H1 (cell line): ENCODE results near the gene MVP. TPM values are rescaled to one million over a fixed set of nuclear protein-coding genes. Genes with fewer than 3 reads are reported as not detected.

ENCODE experiments used
- CTCF ChIA-PET: fragments of 300-600 bp; sonication (Branson Sonifier 250); formaldehyde crosslinking; loops from one replicate; lab custom pipeline; 2021; ENCODE audit not compliant: partially characterized antibody; lab: Charles Lee
- POLR2A ChIA-PET: fragments of 300-600 bp; sonication (Branson Sonifier 250); formaldehyde crosslinking; loops from one replicate; lab custom pipeline; 2021; ENCODE audit warnings: inconsistent platforms; ENCODE audit not compliant: partially characterized antibody; lab: Charles Lee
- DNase-seq, 2 experiments: peaks; one replicate each; pipeline versions ENCODE4 v3.0.0 to v3.0.0-alpha.2; 2010 to 2022; ENCODE audit warnings: low spot score in 2 of 2, low read depth in 1 of 2, mixed read lengths in 1 of 2
- FAIRE-seq: peaks from 2 replicates; lab custom pipeline; 2011; peaks lifted over from hg19 to GRCh38; lab: Jason Lieb, UNC
- H2AFZ ChIP-seq: 2 replicates; pipeline ENCODE4 v1.8.1; 2012; ENCODE audit warnings: low read length, inconsistent platforms
- H2AK5ac ChIP-seq: 2 replicates; pipeline ENCODE4 v1.6.1; 2013; ENCODE audit warnings: low read depth, low read length
- H2BK120ac ChIP-seq: replicated peaks from 2 replicates; pipeline ENCODE3; 2013; ENCODE audit warnings: low read depth, low read length, inconsistent platforms
- H2BK12ac ChIP-seq: 2 replicates; pipeline ENCODE4 v1.6.1; 2013; ENCODE audit warnings: low read depth, low read length
- H2BK15ac ChIP-seq: 2 replicates; pipeline ENCODE4 v1.6.1; 2013; ENCODE audit warnings: low read length
- H2BK20ac ChIP-seq: 2 replicates; pipeline ENCODE4 v1.6.1; 2013; ENCODE audit warnings: low read length
- H2BK5ac ChIP-seq: 2 replicates; pipeline ENCODE4 v1.6.1; 2013; ENCODE audit warnings: low read depth, low read length
- H3K14ac ChIP-seq: 2 replicates; pipeline ENCODE4 v1.6.1; 2013; ENCODE audit warnings: inconsistent platforms; ENCODE audit not compliant: insufficient read length
- H3K18ac ChIP-seq: 2 replicates; pipeline ENCODE4 v1.6.1; 2013; ENCODE audit warnings: low read length; ENCODE audit errors: extremely low read depth
- H3K23ac ChIP-seq: 2 replicates; pipeline ENCODE4 v1.6.1; 2013; ENCODE audit warnings: inconsistent platforms; ENCODE audit not compliant: insufficient read length
- H3K23me2 ChIP-seq: 2 replicates; pipeline ENCODE4 v1.6.1; 2013; ENCODE audit warnings: low read depth, low read length
- H3K27ac ChIP-seq: 2 replicates; pipeline ENCODE4 v1.6.1; 2011; ENCODE audit warnings: low read depth, low read length, inconsistent platforms
- H3K27me3 ChIP-seq, 4 experiments: replicated peaks in 1 of 4; 1 replicate in 1 of 4; 2 replicates in 3 of 4; pipeline versions ENCODE4 v1.6.1 to v1.8.1; 2011 to 2013; ENCODE audit warnings: low read length in 3 of 4, mild to moderate bottlenecking in 3 of 4, inconsistent platforms in 2 of 4, mixed read lengths in 2 of 4, moderate library complexity in 1 of 4; ENCODE audit not compliant: control insufficient read depth in 3 of 4, insufficient read depth in 3 of 4; ENCODE audit errors: extremely low read depth in 1 of 4
- H3K36me3 ChIP-seq, 4 experiments: 2 replicates each; pipeline versions ENCODE4 v1.6.1 to v1.8.1; 2011 to 2013; ENCODE audit warnings: mild to moderate bottlenecking in 4 of 4, low read length in 3 of 4, moderate library complexity in 2 of 4, control low read depth in 1 of 4, inconsistent platforms in 1 of 4; ENCODE audit not compliant: insufficient read depth in 4 of 4, control insufficient read depth in 2 of 4
- H3K4ac ChIP-seq: replicated peaks from 2 replicates; pipeline ENCODE3; 2013; ENCODE audit warnings: low read length, low read depth, mixed read lengths, inconsistent platforms; ENCODE audit not compliant: insufficient read length
- H3K4me1 ChIP-seq, 4 experiments: replicated peaks in 1 of 4; 1 replicate in 1 of 4; 2 replicates in 3 of 4; pipeline versions ENCODE4 v1.6.1 to v1.8.1; 2011 to 2013; ENCODE audit warnings: low read length in 3 of 4, inconsistent platforms in 2 of 4, mixed read lengths in 1 of 4; ENCODE audit not compliant: insufficient read depth in 4 of 4, control insufficient read depth in 3 of 4
- H3K4me2 ChIP-seq, 2 experiments: 2 replicates each; pipeline versions ENCODE4 v1.6.1 to v1.8.1; 2011 to 2013; ENCODE audit warnings: low read depth in 2 of 2, low read length in 2 of 2, control low read depth in 1 of 2, inconsistent platforms in 1 of 2, mild to moderate bottlenecking in 1 of 2; ENCODE audit not compliant: insufficient read depth in 1 of 2
- H3K4me3 ChIP-seq, 4 experiments: fragments of 200-600, 300-600 bp in 1 of 4; sonication (generic), shearing (Covaris generic), sonication (Bioruptor Twin) in 1 of 4; 2 replicates each; pipeline versions ENCODE4 v1.5.1 to v1.8.1; 2011 to 2016; ENCODE audit warnings: low read length in 4 of 4, low read depth in 3 of 4, control low read depth in 2 of 4, inconsistent platforms in 2 of 4, mild to moderate bottlenecking in 2 of 4, mixed read lengths in 1 of 4, moderate library complexity in 1 of 4; ENCODE audit not compliant: insufficient read depth in 2 of 4; ENCODE audit errors: extremely low read depth in 1 of 4
- H3K56ac ChIP-seq: replicated peaks from 2 replicates; pipeline ENCODE3; 2013; ENCODE audit warnings: low read depth, mild to moderate bottlenecking, mixed read lengths, low read length, inconsistent platforms; ENCODE audit not compliant: insufficient read length
- H3K79me1 ChIP-seq: 2 replicates; pipeline ENCODE4 v1.6.1; 2013; ENCODE audit warnings: low read depth, low read length, control low read depth
- H3K79me2 ChIP-seq, 2 experiments: 2 replicates each; pipeline versions ENCODE4 v1.6.1 to v1.8.1; 2012 to 2013; ENCODE audit warnings: low read length in 2 of 2, mild to moderate bottlenecking in 2 of 2, inconsistent platforms in 1 of 2; ENCODE audit not compliant: insufficient read depth in 2 of 2, control insufficient read depth in 1 of 2
- H3K9ac ChIP-seq, 4 experiments: replicated peaks in 1 of 4; 1 replicate in 1 of 4; 2 replicates in 3 of 4; pipeline versions ENCODE4 v1.6.1 to v1.8.1; 2011 to 2013; ENCODE audit warnings: low read depth in 3 of 4, low read length in 3 of 4, control low read depth in 2 of 4, mild to moderate bottlenecking in 2 of 4, moderate library complexity in 2 of 4, inconsistent platforms in 1 of 4; ENCODE audit errors: extremely low read depth in 1 of 4
- H3K9me3 ChIP-seq, 2 experiments: 2 replicates each; pipeline versions ENCODE4 v1.6.1 to v1.8.1; 2012 to 2013; ENCODE audit warnings: mild to moderate bottlenecking in 2 of 2, moderate library complexity in 2 of 2, control low read depth in 1 of 2, inconsistent platforms in 1 of 2, low read depth in 1 of 2, low read length in 1 of 2, mixed read lengths in 1 of 2; ENCODE audit not compliant: insufficient read depth in 2 of 2
- H4K20me1 ChIP-seq, 2 experiments: replicated peaks in 1 of 2; 2 replicates each; pipeline versions ENCODE3 to v1.8.1; 2011 to 2013; ENCODE audit warnings: inconsistent platforms in 2 of 2, low read length in 2 of 2, mild to moderate bottlenecking in 1 of 2; ENCODE audit not compliant: insufficient read depth in 2 of 2, control insufficient read depth in 1 of 2
- H4K5ac ChIP-seq: 2 replicates; pipeline ENCODE4 v1.6.1; 2013; ENCODE audit warnings: low read length, low read depth, mixed read lengths, inconsistent platforms; ENCODE audit not compliant: insufficient read length
- H4K8ac ChIP-seq: 2 replicates; pipeline ENCODE4 v1.8.0; 2013; ENCODE audit warnings: mild to moderate bottlenecking, moderate library complexity, low read length, inconsistent platforms; ENCODE audit not compliant: insufficient read depth; ENCODE audit errors: extremely low read depth
- H4K91ac ChIP-seq: replicated peaks from 2 replicates; pipeline ENCODE3; 2013; ENCODE audit warnings: low read length, mixed read lengths, inconsistent platforms; ENCODE audit not compliant: insufficient read length
- CHD2 ChIP-seq: IDR thresholded peaks from 2 replicates; pipeline ENCODE4 v1.6.1; 2012; ENCODE audit warnings: low read length, improper control_type of control experiment
- FOSL1 ChIP-seq: IDR thresholded peaks from 2 replicates; pipeline ENCODE4 v1.6.1; 2011; ENCODE audit warnings: mild to moderate bottlenecking, low read depth, low read length, moderate library complexity; ENCODE audit not compliant: insufficient read depth
- GABPA ChIP-seq: IDR thresholded peaks from 2 replicates; pipeline ENCODE4 v1.6.1; 2011; ENCODE audit warnings: mild to moderate bottlenecking, low read length, moderate library complexity, borderline replicate concordance; ENCODE audit not compliant: insufficient read depth
- POLR2AphosphoS5 ChIP-seq: IDR thresholded peaks from 2 replicates; pipeline ENCODE4 v1.6.1; 2011; ENCODE audit warnings: low read depth, low read length
- RXRA ChIP-seq: IDR thresholded peaks from 2 replicates; pipeline ENCODE4 v1.6.1; 2011; ENCODE audit warnings: low read depth, mild to moderate bottlenecking, low read length, moderate library complexity; ENCODE audit not compliant: insufficient read depth
- SUZ12 ChIP-seq: fragments of 200-600 bp; sonication (generic); IDR thresholded peaks from 2 replicates; pipeline ENCODE4 v1.6.1; 2012; ENCODE audit warnings: mild to moderate bottlenecking, inconsistent platforms, low read length, moderate library complexity, mixed read lengths
- TAF1 ChIP-seq: IDR thresholded peaks from 2 replicates; pipeline ENCODE4 v1.6.1; 2011; ENCODE audit warnings: mild to moderate bottlenecking, low read depth, low read length
- WGBS, 2 experiments: shearing (Covaris generic) in 1 of 2; methylation state at CpG; one replicate each; pipeline versions ENCODE4 v1.1.6 to v1.1.7; 2013 to 2015; ENCODE audit warnings: low lambda C conversion rate in 2 of 2, mixed read lengths in 2 of 2, inconsistent platforms in 1 of 2, low coverage in 1 of 2, missing lambda C conversion rate in 1 of 2; ENCODE audit not compliant: insufficient replicate concordance in 2 of 2, insufficient coverage in 1 of 2, insufficient read length in 1 of 2; ENCODE audit errors: extremely low coverage in 1 of 2, missing lambda C conversion rate in 1 of 2; 5-methylcytosine and 5-hydroxymethylcytosine counted together
- polyA plus RNA-seq, 7 experiments: library from polyadenylated mRNA; depleted of rRNA in 3 of 7; stranded (reverse) in 5 of 7; unstranded in 2 of 7; fragments of >200 nt in 5 of 7; fragments of 200-250 nt in 2 of 7; gene quantifications; 1 replicate in 5 of 7; 2 replicates in 1 of 7; 4 replicates in 1 of 7; pipeline versions ENCODE4 v1.2.1 to v1.2.3, GENCODE V29; 2011 to 2013; ENCODE audit warnings: missing spikeins in 2 of 7, mixed read lengths in 2 of 7
- total RNA-seq: library from RNA; stranded (reverse); fragmentation: NEBNext Ultra II Directional; extraction: Animal tissue kit (Norgen Biotek cat#: 25700); gene quantifications from 2 replicates; pipeline ENCODE4 v1.2.1, GENCODE V29; 2021
- TF ChIP-seq, protein P1 (sequence below), 3 experiments: IDR thresholded peaks; 1 replicate in 2 of 3; 2 replicates in 1 of 3; pipeline versions ENCODE4 v1.5.1 to v1.6.1; 2011; ENCODE audit warnings: low read length in 3 of 3, mild to moderate bottlenecking in 3 of 3, inconsistent platforms in 2 of 3, low read depth in 1 of 3, moderate library complexity in 1 of 3; ENCODE audit not compliant: insufficient read depth in 1 of 3; ENCODE audit errors: control extremely low read depth in 1 of 3

The MVP gene
- total and polyA plus RNA-seq, 2 of the 8 experiments (the other 6 are each of a cell fraction or from before 2014, with no cell fraction given), result 1.9 TPM

DNA sequence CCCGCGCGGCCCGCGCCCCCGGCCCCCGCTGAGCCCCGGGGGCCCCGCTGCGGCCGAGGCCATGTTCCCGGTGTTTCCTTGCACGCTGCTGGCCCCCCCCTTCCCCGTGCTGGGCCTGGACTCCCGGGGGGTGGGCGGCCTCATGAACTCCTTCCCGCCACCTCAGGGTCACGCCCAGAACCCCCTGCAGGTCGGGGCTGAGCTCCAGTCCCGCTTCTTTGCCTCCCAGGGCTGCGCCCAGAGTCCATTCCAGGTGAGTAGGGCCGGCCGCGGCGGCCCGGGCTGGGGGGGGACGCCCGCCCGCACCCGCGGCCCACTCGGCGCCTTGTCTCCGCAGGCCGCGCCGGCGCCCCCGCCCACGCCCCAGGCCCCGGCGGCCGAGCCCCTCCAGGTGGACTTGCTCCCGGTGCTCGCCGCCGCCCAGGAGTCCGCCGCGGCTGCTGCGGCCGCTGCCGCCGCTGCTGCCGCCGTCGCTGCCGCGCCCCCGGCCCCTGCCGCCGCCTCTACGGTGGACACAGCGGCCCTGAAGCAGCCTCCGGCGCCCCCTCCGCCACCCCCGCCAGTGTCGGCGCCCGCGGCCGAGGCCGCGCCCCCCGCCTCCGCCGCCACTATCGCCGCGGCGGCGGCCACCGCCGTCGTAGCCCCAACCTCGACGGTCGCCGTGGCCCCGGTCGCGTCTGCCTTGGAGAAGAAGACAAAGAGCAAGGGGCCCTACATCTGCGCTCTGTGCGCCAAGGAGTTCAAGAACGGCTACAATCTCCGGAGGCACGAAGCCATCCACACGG, 13.4 kb upstream of the MVP start:
- Histone ChIP-seq H3K9ac (peak overlapping the region; percentile 24 to 77 (median 72)), H4K20me1 (peaks cover 15 to 21% of the 10 kb centered on the region in 2 experiments), H2AK5ac (no peak overlapping the region), H2BK20ac (no peak overlapping the region), H3K9me3 (no peaks in the 10 kb centered on the region), H3K27ac (peak overlapping the region; percentile 67; the same call in 1 of the 2 replicates), H3K4me2 (peak overlapping the region; percentile 91 to 95), H3K4me3 (peak overlapping the region; percentile 54 to 85 (median 69)), H3K36me3 (peaks cover 14 to 46% (median 20%) of the 10 kb centered on the region in 4 experiments), H2BK15ac (no peak overlapping the region; the same call in 1 of the 2 replicates), H4K8ac (peak overlapping the region; percentile 74), H3K23me2 (peaks cover 19% of the 10 kb centered on the region), H3K27me3 (no peaks in the 10 kb centered on the region), H3K79me2 (peaks cover 7 to 22% of the 10 kb centered on the region in 2 experiments), H3K18ac (peak overlapping the region; percentile 86), H2AFZ (no peak overlapping the region), H3K14ac (no peak overlapping the region), H2BK12ac (0 out of 2 replicates have a peak overlapping the region, but pooled peaks have one; percentile 12), H2BK120ac (no peak overlapping the region), H3K79me1 (no peaks in the 10 kb centered on the region), H3K4ac (peak overlapping the region; percentile 92), H3K56ac (peak overlapping the region; percentile 48), H4K5ac (peak overlapping the region; percentile 65), H3K23ac (no peak overlapping the region), H3K4me1 (peaks cover 0 to 43% (median 29%) of the 10 kb centered on the region in 4 experiments; a peak in 6 of 7 replicates), H4K91ac (peak overlapping the region; percentile 88), H2BK5ac (peak overlapping the region; percentile 92)
- ChIA-PET CTCF (interaction anchor here (0.6 to 4.4 kb wide), 10 partner anchors 10 to 125 kb away, joined by 3 to 30 read pairs (median 4); partner anchors contain the start of genes KIF22, MVP and PAGR1), POLR2A (interaction anchor here (0.5 to 3.9 kb wide), 30 partner anchors 9 to 684 kb away, joined by 3 to 41 read pairs (median 6); partner anchors contain the start of genes ASPHD1, CDIPT, KIF22 and MVP)
- WGBS, 2 experiments, result 3% methylated on average over 40 of the region's 99 CpGs; no CpG with 5 or more reads in 1 of the 2 experiments
- DNase-seq, result peak in 1 of 2 experiments; percentile 79
- FAIRE-seq, result no peak
- TF ChIP-seq CHD2 (no peak), TAF1 (peak; percentile 72), FOSL1 (no peak), POLR2AphosphoS5 (0 out of 2 replicates have a peak, but pooled peaks have one; percentile 39), SUZ12 (no peak), RXRA (no peak), GABPA (no peak)
- TF ChIP-seq, protein P1, sequence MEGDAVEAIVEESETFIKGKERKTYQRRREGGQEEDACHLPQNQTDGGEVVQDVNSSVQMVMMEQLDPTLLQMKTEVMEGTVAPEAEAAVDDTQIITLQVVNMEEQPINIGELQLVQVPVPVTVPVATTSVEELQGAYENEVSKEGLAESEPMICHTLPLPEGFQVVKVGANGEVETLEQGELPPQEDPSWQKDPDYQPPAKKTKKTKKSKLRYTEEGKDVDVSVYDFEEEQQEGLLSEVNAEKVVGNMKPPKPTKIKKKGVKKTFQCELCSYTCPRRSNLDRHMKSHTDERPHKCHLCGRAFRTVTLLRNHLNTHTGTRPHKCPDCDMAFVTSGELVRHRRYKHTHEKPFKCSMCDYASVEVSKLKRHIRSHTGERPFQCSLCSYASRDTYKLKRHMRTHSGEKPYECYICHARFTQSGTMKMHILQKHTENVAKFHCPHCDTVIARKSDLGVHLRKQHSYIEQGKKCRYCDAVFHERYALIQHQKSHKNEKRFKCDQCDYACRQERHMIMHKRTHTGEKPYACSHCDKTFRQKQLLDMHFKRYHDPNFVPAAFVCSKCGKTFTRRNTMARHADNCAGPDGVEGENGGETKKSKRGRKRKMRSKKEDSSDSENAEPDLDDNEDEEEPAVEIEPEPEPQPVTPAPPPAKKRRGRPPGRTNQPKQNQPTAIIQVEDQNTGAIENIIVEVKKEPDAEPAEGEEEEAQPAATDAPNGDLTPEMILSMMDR (IDR thresholded peaks at IDR 0.05; ENCODE audit: control extremely low read depth in 1 of 3, insufficient read depth in 1 of 3, low read depth in 1 of 3, low read length in 3 of 3), result no peak
